Measurements from ENCODE around the gene GPR152.

GPR152 gene

GRCh38 chr11:67416416-67417335 lies 35.9 kb downstream of the GPR152 start:
- no peak for DNase-seq
- Histone ChIP-seq H2AFZ (ENCODE audit: low read length) (no peak overlapping the region), H3K9me3 (replicated peaks; ENCODE audit: insufficient read depth, low read length) (no peaks in the 10 kb centered on the region), H3K79me2 (ENCODE audit: low read length) (no peaks in the 10 kb centered on the region), H3K27ac (ENCODE audit: low read length) (no peak overlapping the region), H3K4me2 (ENCODE audit: low read depth, low read length) (no peak overlapping the region), H3F3A (ENCODE audit: insufficient read depth, low read length) (no peaks in the 10 kb centered on the region), H3K27me3 (replicated peaks; ENCODE audit: insufficient read depth, low read length) (peaks cover 6% of the 10 kb centered on the region; the same call in 1 of the 2 replicates), H4K20me1 (ENCODE audit: insufficient read depth, low read length) (no peaks in the 10 kb centered on the region), H3K4me3 (ENCODE audit: low read length) (no peak overlapping the region), H3K36me3 (replicated peaks; ENCODE audit: insufficient read depth, low read length) (no peaks in the 10 kb centered on the region), H3K9me2 (replicated peaks; ENCODE audit: insufficient read depth, low read length) (no peaks in the 10 kb centered on the region), H3K4me1 (ENCODE audit: low read length) (peaks cover 17% of the 10 kb centered on the region; the same call in 1 of the 2 replicates), H3K9ac (ENCODE audit: low read length) (no peak overlapping the region)
- TF ChIP-seq EZH2 (optimal IDR thresholded peaks at IDR 0.05; ENCODE audit: low read depth, low read length) (no peak), CTCF (IDR thresholded peaks at IDR 0.05; ENCODE audit: low read length) (no peak), EZH2phosphoT487 (IDR thresholded peaks at IDR 0.05; ENCODE audit: low read length) (no peak)

GRCh38 chr11:67415501-67416304 lies 36.8 kb downstream of the GPR152 start, which contains the start of gene CARNS1:
TSS of gene CARNS1 (plus strand) at chr11:67415678. CDS start at chr11:67416200, 522 bp downstream.
- Histone ChIP-seq H3K4me1 (ENCODE audit: low read length) (peaks cover 17% of the 10 kb centered on the region; the same call in 1 of the 2 replicates), H3K79me2 (ENCODE audit: low read length) (no peaks in the 10 kb centered on the region), H3K4me2 (ENCODE audit: low read depth, low read length) (no peak within 1 kb of the TSS), H2AFZ (ENCODE audit: low read length) (no peak within 1 kb of the TSS), H3K36me3 (replicated peaks; ENCODE audit: insufficient read depth, low read length) (no peaks in the 10 kb centered on the region), H4K20me1 (ENCODE audit: insufficient read depth, low read length) (no peaks in the 10 kb centered on the region), H3F3A (ENCODE audit: insufficient read depth, low read length) (no peaks in the 10 kb centered on the region), H3K9me3 (replicated peaks; ENCODE audit: insufficient read depth, low read length) (no peaks in the 10 kb centered on the region), H3K9me2 (replicated peaks; ENCODE audit: insufficient read depth, low read length) (no peaks in the 10 kb centered on the region), H3K4me3 (ENCODE audit: low read length) (no peak within 1 kb of the TSS), H3K9ac (ENCODE audit: low read length) (no peak within 1 kb of the TSS), H3K27me3 (replicated peaks; ENCODE audit: insufficient read depth, low read length) (peaks cover 6% of the 10 kb centered on the region; the same call in 1 of the 2 replicates), H3K27ac (ENCODE audit: low read length) (no peak within 1 kb of the TSS)
- DNase-seq, result no peak
- no peak for TF ChIP-seq EZH2 (optimal IDR thresholded peaks at IDR 0.05; ENCODE audit: low read depth, low read length)
- no peak for TF ChIP-seq CTCF (IDR thresholded peaks at IDR 0.05; ENCODE audit: low read length)
- no peak for TF ChIP-seq EZH2phosphoT487 (IDR thresholded peaks at IDR 0.05; ENCODE audit: low read length)

GRCh38 chr11:67413266-67413849 lies 39.2 kb downstream of the GPR152 start:
- H3F3A ChIP-seq (ENCODE audit: insufficient read depth, low read length), result no peaks in the 10 kb centered on the region; the same call in 1 of the 2 replicates
- H3K4me3 ChIP-seq (ENCODE audit: low read length), result no peak overlapping the region
- H2AFZ ChIP-seq (ENCODE audit: low read length), result no peak overlapping the region
- no peak overlapping the region for H3K27ac ChIP-seq (ENCODE audit: low read length)
- H3K4me2 ChIP-seq (ENCODE audit: low read depth, low read length), result no peak overlapping the region
- DNase-seq, result no peak
- H4K20me1 ChIP-seq (ENCODE audit: insufficient read depth, low read length), result no peaks in the 10 kb centered on the region
- no peaks in the 10 kb centered on the region for H3K36me3 ChIP-seq (replicated peaks; ENCODE audit: insufficient read depth, low read length)
- H3K27me3 ChIP-seq (replicated peaks; ENCODE audit: insufficient read depth, low read length), result peaks cover 6% of the 10 kb centered on the region; the same call in 1 of the 2 replicates
- H3K4me1 ChIP-seq (ENCODE audit: low read length), result peaks cover 20% of the 10 kb centered on the region
- no peaks in the 10 kb centered on the region for H3K9me2 ChIP-seq (replicated peaks; ENCODE audit: insufficient read depth, low read length)
- H3K79me2 ChIP-seq (ENCODE audit: low read length), result no peaks in the 10 kb centered on the region
- no peak overlapping the region for H3K9ac ChIP-seq (ENCODE audit: low read length)
- TF ChIP-seq CTCF (IDR thresholded peaks at IDR 0.05; ENCODE audit: low read length), result no peak
- no peak for TF ChIP-seq EZH2 (optimal IDR thresholded peaks at IDR 0.05; ENCODE audit: low read depth, low read length)
- no peak for TF ChIP-seq EZH2phosphoT487 (IDR thresholded peaks at IDR 0.05; ENCODE audit: low read length)
- H3K9me3 ChIP-seq (replicated peaks; ENCODE audit: insufficient read depth, low read length), result no peaks in the 10 kb centered on the region
